NB4 (cell line): ENCODE results near the gene NCBP1.
"Not testable (repeated sequence)": the region's sequence is repeated elsewhere in the genome, so short reads cannot be mapped to it uniquely, and the experiment has no call there.

Source experiments
- DNase-seq: peaks from one replicate; pipeline ENCODE4 v3.0.0; 2010; ENCODE audit warnings: low read depth
- H3K4me3 ChIP-seq: one replicate; pipeline ENCODE4 v1.5.1; 2011; ENCODE audit warnings: mild to moderate bottlenecking, low read depth, low read length, moderate library complexity
- CTCF ChIP-seq: IDR thresholded peaks from one replicate; pipeline ENCODE4 v1.5.1; 2012; ENCODE audit warnings: low read depth, low read length
- MAX ChIP-seq: IDR thresholded peaks from 2 replicates; pipeline ENCODE4 v1.6.1; 2011; ENCODE audit warnings: low read depth, low read length
- MYC ChIP-seq: IDR thresholded peaks from 2 replicates; pipeline ENCODE4 v1.6.1; 2011; ENCODE audit warnings: low read depth, low read length
- POLR2A ChIP-seq: IDR thresholded peaks from 2 replicates; pipeline ENCODE4 v1.6.1; 2011; ENCODE audit warnings: mild to moderate bottlenecking; ENCODE audit not compliant: insufficient read length; ENCODE audit errors: extremely low read depth

Gene NCBP1

GRCh38 chr9:97601228-97601898 lies 32.3 kb upstream of the NCBP1 start:
- no peak for DNase-seq
- H3K4me3 ChIP-seq: no peak overlapping the region
- TF ChIP-seq MAX (no peak), MYC (no peak), CTCF (no peak), POLR2A (no peak)

- TF ChIP-seq CTCF (no peak), MYC (no peak), MAX (no peak), POLR2A (no peak)
- no peak overlapping the region for H3K4me3 ChIP-seq
- no peak for DNase-seq
Observed at GRCh38 chr9:97602430-97602829, 31.2 kb upstream of the NCBP1 start.

- no peak for TF ChIP-seq CTCF
- TF ChIP-seq MYC: no peak
- no peak for TF ChIP-seq MAX
- no peak for TF ChIP-seq POLR2A
- H3K4me3 ChIP-seq: no peak overlapping the region
- DNase-seq: no peak
Observed at GRCh38 chr9:97604901-97605645, 28.5 kb upstream of the NCBP1 start.

- TF ChIP-seq POLR2A (no peak), MYC (no peak), CTCF (peak; percentile 68), MAX (no peak)
- peak; percentile 67 for DNase-seq
- no peak overlapping the region for H3K4me3 ChIP-seq
Observed at GRCh38 chr9:97615439-97616072, 18.1 kb upstream of the NCBP1 start.

- H3K4me3 ChIP-seq: no peak overlapping the region
- no peak for TF ChIP-seq MAX
- DNase-seq: no peak
Observed at GRCh38 chr9:97617939-97618416, 15.6 kb upstream of the NCBP1 start.

- H3K4me3 ChIP-seq, DNase-seq: not testable (repeated sequence)
Observed at GRCh38 chr9:97620063-97620462, 13.6 kb upstream of the NCBP1 start.

GRCh38 chr9:97622483-97622882 lies 11.1 kb upstream of the NCBP1 start:
- DNase-seq: not testable (repeated sequence)

More at GRCh38 chr9:97622483-97622882, 11.1 kb upstream of the NCBP1 start:
- not testable (repeated sequence) for H3K4me3 ChIP-seq
